Urinary bladder (tissue), 4 donors: Measurements from ENCODE around the gene TGFB1. TPM values are rescaled to one million over a fixed set of nuclear protein-coding genes. Genes with fewer than 3 reads are reported as not detected.

Experiments used
- DNase-seq: peaks from one replicate; pipeline ENCODE4 v3.0.0-alpha.2; 2015; ENCODE audit errors: extremely low spot score
- H3K27ac ChIP-seq: one replicate; pipeline ENCODE4 v1.5.1; 2013; ENCODE audit warnings: low read depth, mild to moderate bottlenecking, moderate library complexity
- H3K36me3 ChIP-seq: one replicate; pipeline ENCODE4 v1.6.1; 2013; ENCODE audit warnings: mild to moderate bottlenecking, moderate library complexity; ENCODE audit not compliant: insufficient read depth
- H3K4me1 ChIP-seq: one replicate; pipeline ENCODE4 v1.6.1; 2013; ENCODE audit warnings: mild to moderate bottlenecking, moderate library complexity; ENCODE audit not compliant: insufficient read depth
- H3K4me3 ChIP-seq: one replicate; pipeline ENCODE4 v1.5.1; 2013; ENCODE audit warnings: low read depth, low read length
- WGBS: extraction: QIAGEN DNeasy Blood & Tissue Kit; methylation state at CpG from one replicate; pipeline ENCODE4 v1.1.7; 2013; 5-methylcytosine and 5-hydroxymethylcytosine counted together
- polyA plus RNA-seq: library from polyadenylated mRNA; stranded (reverse); fragments of 200-250 nt; gene quantifications from one replicate; pipeline ENCODE4 v1.2.3, GENCODE V29; 2013
- total RNA-seq: library from RNA; depleted of rRNA; stranded (reverse); fragments of >200 nt; gene quantifications from one replicate; pipeline ENCODE4 v1.2.3, GENCODE V29; 2014
- donor health status: healthy with polysubstance abuse.
- donor health status: healthy.

TGFB1 gene
- total and polyA plus RNA-seq, 2 donors: 9.2 to 58.9 TPM

- no peak for DNase-seq
- Histone ChIP-seq H3K36me3 (no peaks in the 10 kb centered on the region), H3K4me1 (no peaks in the 10 kb centered on the region), H3K4me3 (peak overlapping the region; percentile 53), H3K27ac (peak overlapping the region; percentile 89)
- 41% methylated on average over 6 of the region's 6 CpGs for WGBS
Measured at GRCh38 chr19:41363371-41363752, 9.6 kb upstream of the TGFB1 start.

- Histone ChIP-seq H3K4me1 (no peaks in the 10 kb centered on the region), H3K27ac (peak overlapping the region; percentile 51), H3K36me3 (no peaks in the 10 kb centered on the region), H3K4me3 (no peak overlapping the region)
- no peak for DNase-seq
- WGBS: 88% methylated on average over 10 of the region's 10 CpGs
Measured at GRCh38 chr19:41362143-41362847, 8.6 kb upstream of the TGFB1 start.

- Histone ChIP-seq H3K4me3 (no peak overlapping the region), H3K4me1 (no peaks in the 10 kb centered on the region), H3K27ac (no peak overlapping the region), H3K36me3 (no peaks in the 10 kb centered on the region)
- 92% methylated on average over 1 of the region's 1 CpG for WGBS
- DNase-seq: no peak
Measured at GRCh38 chr19:41359741-41360140, 6.0 kb upstream of the TGFB1 start.

DNA sequence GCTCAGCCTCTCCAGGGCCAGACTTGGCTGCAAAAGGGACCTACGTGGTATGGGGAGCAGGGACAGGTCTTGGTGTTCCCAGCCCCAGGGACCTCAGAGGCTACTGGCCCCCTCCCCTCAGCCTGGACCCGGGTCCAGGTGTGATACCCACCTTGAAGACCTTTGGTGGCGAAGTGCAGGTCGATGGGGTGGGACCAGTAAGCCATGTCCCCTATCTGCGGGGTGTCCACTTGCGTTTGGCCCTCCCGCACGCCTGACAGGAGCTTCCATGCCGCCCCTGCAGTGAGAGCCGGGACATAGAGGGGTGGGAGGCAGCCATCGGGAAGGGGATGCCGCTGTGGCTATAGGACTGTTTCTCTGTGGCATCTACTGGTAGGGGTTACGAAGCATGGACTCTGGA is 4.0 kb upstream of the TGFB1 start:
- Histone ChIP-seq H3K36me3 (no peaks in the 10 kb centered on the region), H3K27ac (no peak overlapping the region)
- 95% methylated on average over 13 of the region's 13 CpGs for WGBS

DNA sequence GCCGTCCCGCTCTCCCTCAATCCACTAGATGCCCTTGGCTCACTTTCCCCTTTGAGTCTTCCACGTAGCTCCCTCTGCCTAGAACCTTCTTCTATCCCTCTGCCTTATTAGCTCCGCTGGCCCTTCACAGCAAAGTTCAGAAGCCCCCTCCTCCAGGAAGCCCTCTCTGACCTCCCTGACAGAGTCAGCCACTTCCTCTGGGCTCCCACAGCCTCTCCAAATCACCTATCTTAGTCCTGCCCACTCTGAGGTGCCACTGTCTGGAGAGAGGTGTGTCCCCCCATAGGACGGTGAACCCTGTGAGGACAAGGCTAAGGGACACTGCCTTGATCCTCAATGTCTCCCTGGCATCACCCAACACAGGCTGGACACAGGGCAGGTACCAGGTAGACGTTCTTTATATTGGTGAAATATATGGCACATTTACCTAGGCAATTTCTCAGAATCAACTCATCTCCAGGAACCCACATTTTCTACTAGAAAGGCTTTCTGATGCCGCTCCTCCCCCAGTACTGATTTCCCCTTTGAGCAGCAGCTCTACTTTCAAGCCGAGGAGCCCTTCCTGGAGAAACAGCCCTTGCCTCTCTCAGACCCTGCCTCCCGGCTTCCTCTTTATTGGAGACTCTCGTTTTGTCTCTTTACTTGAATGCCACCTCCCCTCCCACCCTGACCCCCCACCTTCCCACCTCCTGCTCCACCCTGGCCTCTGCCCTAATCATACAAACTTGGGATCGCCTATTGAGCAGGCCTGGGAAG is 3.4 kb upstream of the TGFB1 start:
- DNase-seq: no peak
- Histone ChIP-seq H3K36me3 (no peaks in the 10 kb centered on the region), H3K27ac (no peak overlapping the region), H3K4me1 (no peaks in the 10 kb centered on the region), H3K4me3 (no peak overlapping the region)
- 82% methylated on average over 11 of the region's 11 CpGs for WGBS

More for the DNA sequence above, 4.0 kb upstream of the TGFB1 start:
- Histone ChIP-seq H3K4me1 (no peaks in the 10 kb centered on the region), H3K4me3 (no peak overlapping the region)
- no peak for DNase-seq

- Histone ChIP-seq H3K27ac (no peak overlapping the region), H3K4me3 (no peak overlapping the region), H3K36me3 (no peaks in the 10 kb centered on the region), H3K4me1 (no peaks in the 10 kb centered on the region)
- WGBS: 79% methylated on average over 3 of the region's 3 CpGs
- no peak for DNase-seq
Measured at GRCh38 chr19:41355802-41356201, 2.1 kb upstream of the TGFB1 start.

DNA sequence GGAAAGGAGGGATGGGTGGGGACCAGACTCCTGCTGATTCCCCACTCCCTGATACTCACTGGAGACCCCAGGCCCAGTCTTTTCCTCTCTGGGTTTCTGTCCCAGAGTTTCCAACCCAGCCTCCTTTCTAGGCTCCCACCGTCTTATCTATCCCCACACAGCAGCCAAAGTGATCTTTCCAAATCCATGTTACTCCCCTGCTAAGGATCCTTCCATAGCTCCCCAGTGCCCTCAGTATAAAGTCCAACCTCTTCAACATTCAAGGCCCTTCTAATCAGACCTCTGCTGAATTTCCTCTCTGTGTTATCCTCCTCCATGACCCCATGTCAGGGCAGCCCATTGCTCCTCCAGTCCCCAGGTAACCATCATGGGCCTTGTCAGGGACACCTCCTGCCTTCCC is 1.3 kb upstream of the TGFB1 start:
- DNase-seq: no peak
- 83% methylated on average over 1 of the region's 1 CpG for WGBS
- no peaks in the 10 kb centered on the region for H3K4me1 ChIP-seq
- no peaks in the 10 kb centered on the region for H3K36me3 ChIP-seq
- no peak overlapping the region for H3K4me3 ChIP-seq
- no peak overlapping the region for H3K27ac ChIP-seq

- 87% methylated on average over 23 of the region's 23 CpGs for WGBS
- no peak for DNase-seq
- H3K4me1 ChIP-seq: peaks cover 3% of the 10 kb centered on the region
- H3K36me3 ChIP-seq: no peaks in the 10 kb centered on the region
- H3K4me3 ChIP-seq: peak overlapping the region; percentile 91
- peak overlapping the region; percentile 54 for H3K27ac ChIP-seq
Measured at GRCh38 chr19:41354343-41354953, 726 bp upstream of the TGFB1 start.

GRCh38 chr19:41352609-41353465 is 885 bp downstream of the TGFB1 start:
- Histone ChIP-seq H3K27ac (peak overlapping the region; percentile 75), H3K4me3 (peak overlapping the region; percentile 91), H3K4me1 (peaks cover 3% of the 10 kb centered on the region), H3K36me3 (no peaks in the 10 kb centered on the region)
- WGBS: under 1% methylated on average over 71 of the region's 71 CpGs
- DNase-seq: no peak

- Histone ChIP-seq H3K36me3 (no peaks in the 10 kb centered on the region), H3K27ac (no peak overlapping the region), H3K4me3 (peak overlapping the region; percentile 91), H3K4me1 (peaks cover 3% of the 10 kb centered on the region)
- WGBS: under 1% methylated on average over 12 of the region's 12 CpGs
- no peak for DNase-seq
Measured at GRCh38 chr19:41352279-41352608, 1.5 kb downstream of the TGFB1 start.

- no peaks in the 10 kb centered on the region for H3K36me3 ChIP-seq
- peaks cover 3% of the 10 kb centered on the region for H3K4me1 ChIP-seq
- peak overlapping the region; percentile 91 for H3K4me3 ChIP-seq
- H3K27ac ChIP-seq: no peak overlapping the region
- under 1% methylated on average over 58 of the region's 58 CpGs for WGBS
- DNase-seq: no peak
Measured at GRCh38 chr19:41351339-41352245, 2.1 kb downstream of the TGFB1 start.

DNA sequence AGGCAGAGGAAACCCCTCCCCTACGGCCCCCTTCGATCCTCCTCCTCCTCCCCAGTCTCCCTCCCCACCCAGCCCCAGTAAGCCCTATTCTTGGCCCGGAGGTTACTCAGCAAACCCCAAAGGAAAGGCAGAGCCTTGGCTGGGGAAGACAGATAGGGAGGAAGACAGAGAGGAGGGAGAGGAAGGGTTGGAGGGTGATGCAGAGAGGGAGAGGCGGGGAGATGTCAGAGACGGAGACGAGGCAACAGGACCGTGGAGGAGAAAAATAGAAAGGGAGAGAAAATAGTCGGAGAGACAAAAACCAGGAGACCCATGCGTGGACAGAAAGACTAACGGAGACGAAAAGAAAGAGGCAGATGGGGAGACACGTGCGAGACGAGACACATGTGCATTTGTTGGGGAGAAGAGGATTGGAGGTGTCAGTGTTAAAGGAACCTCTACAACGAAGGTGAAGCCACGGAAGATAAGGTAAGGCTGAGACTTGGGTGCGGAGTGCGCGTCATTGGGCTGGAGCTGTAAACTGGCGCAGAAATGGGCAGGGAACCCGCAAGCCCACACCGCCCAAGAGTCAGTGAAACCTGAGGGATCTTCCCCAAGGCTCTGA is 2.9 kb downstream of the TGFB1 start:
- no peaks in the 10 kb centered on the region for H3K36me3 ChIP-seq
- H3K4me1 ChIP-seq: peaks cover 3% of the 10 kb centered on the region
- 3% methylated on average over 22 of the region's 22 CpGs for WGBS
- H3K4me3 ChIP-seq: peak overlapping the region; percentile 91
- no peak overlapping the region for H3K27ac ChIP-seq
- no peak for DNase-seq
